Activated T-cell treated with anti-CD3 and anti-CD28 coated beads, Interleukin-2, amount 50 U/mL, for 48 hours (primary cell): ENCODE results near the gene SYK.

Experiments used
- DNase-seq, 2 experiments: peaks; one replicate each; pipeline ENCODE4 v3.0.0-alpha.2; 2020

The SYK gene

DNA sequence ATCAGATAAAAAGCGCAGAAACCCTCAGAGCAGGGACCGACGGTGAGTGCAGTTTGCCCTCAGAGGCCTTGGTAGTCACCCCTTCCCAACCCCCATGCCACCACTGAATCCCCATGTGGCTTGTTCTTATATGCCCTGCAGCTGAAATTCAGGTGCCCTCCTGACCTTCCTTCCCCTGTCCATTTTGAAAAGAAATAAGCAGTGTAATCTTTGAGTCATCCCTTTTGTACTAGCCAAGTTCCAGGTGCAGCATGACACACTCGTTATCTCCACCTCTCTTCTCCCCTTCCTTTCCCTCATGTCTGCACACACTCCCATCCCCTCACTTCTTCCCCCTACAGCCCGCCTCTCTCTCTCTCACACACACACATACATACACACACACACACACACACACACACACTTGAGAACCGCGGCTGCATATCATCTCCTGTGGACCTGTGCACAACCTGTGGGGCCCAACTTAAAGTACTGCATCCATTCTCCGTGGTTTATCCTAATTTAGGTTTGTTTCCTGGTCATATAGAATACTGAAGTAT lies 53.1 kb downstream of the SYK start:
- no peak for DNase-seq

DNA sequence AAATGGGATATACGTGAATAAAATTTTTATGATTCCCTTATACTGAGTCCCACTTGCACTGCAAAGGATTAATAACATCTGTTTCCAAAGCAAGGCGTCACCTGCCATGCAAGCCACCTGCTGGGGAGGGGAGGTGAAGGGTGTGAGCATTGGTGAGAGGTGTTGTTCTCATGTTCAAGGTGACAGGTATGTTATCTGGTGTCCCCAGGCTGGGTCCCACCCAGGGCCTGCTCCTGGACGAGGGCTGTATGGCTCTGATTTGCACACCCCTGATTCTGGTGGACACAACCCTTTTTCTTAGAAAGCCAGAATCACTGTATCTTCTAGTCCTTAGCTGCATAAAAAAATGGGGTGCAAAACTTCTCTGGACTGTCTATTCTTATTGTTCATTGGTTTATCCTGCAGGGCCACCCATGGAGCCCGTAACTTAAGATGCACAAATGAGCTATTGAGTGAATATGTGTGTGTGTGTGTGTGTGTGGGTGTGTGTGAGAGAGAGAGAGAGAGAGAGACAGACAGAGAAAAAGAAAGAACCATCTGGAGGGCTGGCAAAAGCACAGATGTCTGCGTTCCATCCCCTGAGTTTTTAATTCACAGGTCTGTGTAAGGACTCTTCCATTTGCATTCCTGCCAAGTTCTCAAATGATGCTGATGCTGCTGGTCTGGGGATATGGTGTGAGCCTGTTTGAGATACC lies 53.7 kb downstream of the SYK start:
- no peak for DNase-seq

DNA sequence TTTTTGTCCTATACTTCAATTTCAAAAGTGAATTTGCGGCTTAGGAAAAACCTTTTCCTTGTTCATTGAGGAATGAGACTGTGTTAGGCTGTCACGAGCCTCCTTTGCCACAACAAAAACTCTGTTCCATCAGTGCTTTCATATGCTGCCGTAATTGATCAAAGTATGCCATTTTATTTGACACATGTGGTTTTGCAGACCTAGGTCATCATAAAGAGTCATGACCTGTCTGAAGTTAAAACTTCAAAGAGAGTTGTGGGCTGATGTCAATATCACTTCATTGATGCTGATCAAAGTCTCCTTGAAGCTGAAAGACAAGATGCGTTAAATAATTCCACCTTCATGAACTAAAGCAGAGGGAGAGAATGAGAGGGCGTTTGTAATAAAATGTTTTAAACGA lies 55.5 kb downstream of the SYK start:
- no peak for DNase-seq

DNA sequence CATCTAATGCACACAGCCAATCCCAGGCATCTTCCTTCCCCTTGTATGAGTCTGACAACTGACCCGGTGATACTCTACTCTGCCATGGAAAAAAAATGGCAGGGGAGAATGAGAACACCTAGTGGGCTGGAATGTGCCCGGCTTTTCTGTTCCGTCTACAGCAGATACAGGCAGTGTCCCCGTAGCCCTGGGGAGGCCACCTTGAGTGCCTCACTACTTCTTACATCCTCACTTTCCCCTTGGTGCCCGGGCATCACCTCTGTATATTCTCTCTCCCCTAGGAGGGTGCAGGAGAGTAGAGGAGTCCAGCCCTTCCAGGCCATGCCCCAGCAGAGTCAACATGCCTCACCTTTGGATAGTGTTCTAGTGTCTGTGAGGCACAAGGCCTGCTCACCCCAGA lies 56.2 kb downstream of the SYK start:
- DNase-seq: no peak

DNA sequence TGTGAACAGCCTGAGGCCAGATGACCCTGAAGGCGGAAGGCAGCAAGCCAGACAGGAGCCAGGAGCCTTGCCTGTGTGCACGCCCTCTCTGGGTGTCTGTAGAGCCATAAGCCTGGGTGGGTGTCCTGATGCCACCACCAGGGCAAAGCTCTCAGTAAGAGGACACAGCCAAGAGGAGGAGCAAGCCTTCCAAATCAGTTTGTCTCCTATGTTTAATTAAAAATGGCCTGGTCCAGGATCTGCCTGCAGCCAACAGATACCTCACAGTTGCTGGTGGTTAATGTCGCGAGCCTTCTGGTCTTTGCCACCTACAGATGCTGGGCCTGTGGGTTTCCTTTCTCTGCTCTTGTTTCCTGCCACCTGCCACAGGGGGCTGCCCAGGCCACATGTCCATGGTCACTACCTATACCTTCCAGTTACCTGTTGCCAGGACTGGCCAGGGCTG lies 56.9 kb downstream of the SYK start:
- no peak for DNase-seq

DNA sequence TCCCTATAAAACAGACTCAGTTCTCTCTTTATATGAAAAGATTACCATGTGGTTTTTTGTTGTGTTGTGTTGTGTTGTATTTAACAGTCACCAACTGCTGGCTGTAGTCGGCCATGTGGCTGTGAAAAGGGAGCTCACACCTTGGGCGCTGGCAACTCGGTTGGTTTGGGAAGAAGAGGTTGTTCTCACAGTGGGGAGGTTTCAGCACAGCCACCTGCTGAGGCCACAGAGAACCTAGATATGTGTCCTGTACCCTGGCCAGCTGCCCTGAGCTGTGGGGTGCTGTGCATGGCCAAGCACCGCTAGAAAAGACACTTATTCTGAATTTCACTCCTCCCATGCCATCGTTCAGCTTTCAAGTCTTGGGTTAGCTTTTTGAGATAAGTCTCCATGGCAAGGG lies 58.8 kb downstream of the SYK start:
- DNase-seq: no peak

DNA sequence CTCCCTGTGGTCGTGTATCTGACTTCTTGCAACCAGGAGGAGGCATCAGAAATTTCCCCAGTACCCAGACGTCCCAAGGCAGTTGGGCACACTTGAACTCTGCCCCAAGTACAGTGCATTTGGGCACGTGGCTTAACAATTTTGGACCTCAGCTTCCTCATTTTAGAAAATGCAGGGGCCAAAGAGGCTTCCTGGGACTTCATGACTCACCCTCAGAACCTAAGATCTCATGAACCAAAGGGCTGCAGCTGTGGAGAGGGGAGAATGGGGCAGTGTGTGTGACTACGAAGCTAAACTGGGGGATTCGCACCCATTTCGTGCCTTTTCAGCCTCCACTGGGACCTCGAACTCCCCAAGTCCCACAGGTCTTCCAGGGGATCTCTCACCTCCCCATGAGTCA lies 59.2 kb downstream of the SYK start:
- DNase-seq: no peak

DNA sequence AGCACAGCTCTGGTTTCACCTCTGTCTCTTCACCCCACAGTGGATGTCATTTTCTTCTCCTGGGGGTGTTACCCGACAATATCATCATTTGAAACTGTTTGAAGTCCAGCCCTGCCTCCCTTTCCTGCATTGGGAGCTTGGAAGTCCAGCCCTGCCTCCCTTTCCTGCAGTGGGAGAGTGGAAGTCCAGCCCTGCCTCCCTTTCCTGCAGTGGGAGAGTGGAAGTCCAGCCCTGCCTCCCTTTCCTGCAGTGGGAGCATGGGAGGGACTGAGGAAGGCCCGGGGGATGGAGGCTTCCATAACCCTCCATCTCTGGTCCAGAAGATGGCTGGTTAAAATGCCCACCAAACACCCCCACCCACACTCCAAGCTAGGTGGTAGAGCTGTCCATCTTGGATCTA lies 59.8 kb downstream of the SYK start:
- no peak for DNase-seq

DNA sequence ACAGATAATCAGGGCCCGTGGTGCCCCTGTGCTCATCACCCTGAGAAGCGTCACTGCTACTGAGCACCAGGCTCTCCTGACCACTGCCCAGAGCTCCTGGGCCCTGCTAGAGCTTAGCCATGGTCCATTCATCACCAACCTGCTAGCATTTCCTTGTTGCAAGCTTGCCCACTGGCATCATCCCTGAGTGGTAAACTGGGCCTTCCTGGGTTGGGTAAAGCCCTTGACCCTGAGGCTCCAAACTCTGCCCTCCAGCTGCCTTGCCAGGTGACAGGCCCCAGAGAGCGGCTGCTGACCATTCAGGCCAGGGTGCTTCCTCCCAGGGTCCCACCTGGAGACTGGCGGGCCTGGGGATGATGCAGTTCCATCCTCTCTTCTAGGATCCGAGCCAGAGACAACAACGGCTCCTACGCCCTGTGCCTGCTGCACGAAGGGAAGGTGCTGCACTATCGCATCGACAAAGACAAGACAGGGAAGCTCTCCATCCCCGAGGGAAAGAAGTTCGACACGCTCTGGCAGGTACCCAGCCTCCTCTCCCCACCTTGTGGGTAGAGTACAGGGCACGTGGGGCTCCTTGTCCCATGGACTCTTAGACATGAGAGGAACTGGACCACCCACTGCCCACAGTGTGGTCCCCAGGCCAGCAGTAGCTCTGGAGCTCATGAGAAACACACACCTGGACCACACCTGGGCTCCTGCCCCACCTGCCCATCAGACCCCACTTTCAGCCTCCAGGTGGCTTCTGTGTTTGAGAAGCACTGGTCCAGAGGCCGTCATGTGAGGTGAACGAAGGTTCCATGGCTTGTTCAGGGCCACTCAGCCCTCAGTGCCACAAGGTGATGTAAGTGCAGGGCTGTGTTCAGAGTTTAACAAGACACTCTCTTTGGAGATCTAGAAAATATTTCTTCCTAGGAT lies 60.5 kb downstream of the SYK start:
- no peak for DNase-seq

DNA sequence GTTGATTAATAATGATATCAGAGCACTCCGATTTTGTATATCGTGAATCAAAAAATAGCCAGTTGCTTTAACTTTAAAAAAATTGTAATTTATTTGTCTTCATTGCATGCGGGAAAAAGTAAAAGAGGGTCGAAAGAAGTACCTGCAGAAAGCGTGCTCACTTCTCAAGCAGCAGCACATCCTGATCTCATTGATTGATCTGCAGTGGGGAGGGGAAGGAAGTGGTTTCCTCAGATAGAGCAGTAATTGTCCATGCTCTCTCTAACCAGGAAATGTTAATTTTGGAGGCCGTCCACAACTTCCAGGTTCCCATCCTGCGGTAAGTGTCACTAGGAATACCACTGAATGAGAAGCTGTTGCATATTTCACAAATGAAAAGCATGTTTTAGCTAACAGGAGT lies 63.2 kb downstream of the SYK start:
- DNase-seq: no peak

DNA sequence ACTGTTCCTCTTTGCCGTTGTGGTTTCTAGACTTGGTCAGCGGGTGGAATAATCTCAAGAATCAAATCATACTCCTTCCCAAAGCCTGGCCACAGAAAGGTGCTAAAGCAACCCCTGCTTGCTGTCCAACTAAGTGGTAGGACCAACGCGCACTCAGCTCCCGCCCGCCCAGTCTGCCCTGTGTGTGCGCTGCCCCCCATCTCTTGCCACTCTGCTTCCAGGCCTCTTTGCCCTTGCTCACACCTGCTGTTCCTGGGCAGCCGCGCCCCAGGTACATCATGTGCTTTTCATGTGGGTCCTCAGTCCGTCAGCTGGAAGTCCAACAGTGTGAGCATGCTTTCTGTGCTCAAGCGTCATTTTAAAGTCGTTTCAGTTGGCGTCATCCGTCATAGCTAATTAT lies 65.5 kb downstream of the SYK start:
- DNase-seq: no peak

DNA sequence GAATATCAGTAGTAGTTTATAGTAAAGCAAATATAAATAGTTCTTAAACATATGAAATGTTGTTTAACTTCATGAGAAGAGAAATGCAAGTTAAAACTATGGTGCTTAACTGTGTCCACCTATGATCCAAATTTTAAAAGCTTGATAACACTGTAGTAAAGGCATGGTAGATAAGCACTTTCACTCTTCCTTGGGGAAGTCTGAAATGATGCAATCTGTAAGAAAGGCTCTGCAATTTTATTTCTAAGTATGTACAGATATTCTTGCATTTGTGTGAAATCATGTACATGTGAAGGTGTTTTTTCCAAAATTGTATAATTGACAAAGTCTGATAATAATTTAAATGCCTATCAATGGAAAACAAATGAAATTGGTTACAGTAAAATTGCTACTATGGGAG lies 66.9 kb downstream of the SYK start:
- DNase-seq: no peak

DNA sequence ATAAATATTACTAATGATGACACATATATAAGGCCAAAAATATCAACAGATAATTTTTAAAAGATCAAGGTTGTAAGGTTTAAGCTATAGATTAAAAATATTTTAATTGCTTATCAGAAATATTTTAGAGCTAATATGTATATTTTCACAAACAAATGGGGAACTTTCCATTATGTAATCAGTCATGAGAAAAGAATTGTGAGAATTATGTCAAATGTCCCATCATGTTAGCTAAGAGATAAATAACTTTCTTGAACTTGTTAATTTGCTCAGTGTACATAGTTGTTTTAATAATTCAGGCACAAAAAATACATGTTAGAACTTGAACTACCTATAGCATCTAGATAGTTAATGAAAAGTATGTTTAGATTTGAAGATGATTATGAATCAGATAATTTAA lies 67.7 kb downstream of the SYK start:
- no peak for DNase-seq

DNA sequence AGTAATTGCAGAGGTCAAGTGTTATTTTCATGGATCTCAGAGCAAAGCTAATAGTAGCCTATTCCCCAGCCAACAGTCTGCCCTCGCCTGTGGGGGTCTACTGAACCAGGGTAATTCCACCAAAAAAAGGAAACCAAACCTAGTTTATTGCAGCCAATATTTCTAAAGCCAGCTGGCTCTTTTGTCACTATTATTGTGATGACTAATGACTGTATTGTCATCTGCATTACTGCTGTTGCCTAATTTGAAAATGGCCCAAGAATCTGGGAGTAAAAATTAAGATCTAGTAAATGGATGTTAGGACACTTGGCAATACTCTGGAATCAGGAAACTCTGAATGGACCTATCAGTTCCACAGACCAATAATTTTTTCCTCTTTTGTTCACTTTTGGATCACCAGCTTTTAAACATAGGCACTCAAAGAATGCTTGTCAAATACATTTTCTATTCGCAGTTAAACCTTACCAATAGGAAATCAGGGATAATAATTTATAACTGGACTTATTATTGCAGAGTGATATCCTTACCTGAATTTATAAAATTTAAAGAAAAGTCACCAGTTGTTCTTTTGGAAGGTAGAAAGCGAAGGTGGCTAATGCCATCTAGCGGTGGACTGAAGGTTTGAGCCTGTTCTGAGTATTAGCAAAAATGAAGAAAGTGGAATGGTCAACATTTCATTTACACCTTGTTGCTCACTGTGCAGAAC lies 69.2 kb downstream of the SYK start:
- DNase-seq: peak; percentile 35 to 40

DNA sequence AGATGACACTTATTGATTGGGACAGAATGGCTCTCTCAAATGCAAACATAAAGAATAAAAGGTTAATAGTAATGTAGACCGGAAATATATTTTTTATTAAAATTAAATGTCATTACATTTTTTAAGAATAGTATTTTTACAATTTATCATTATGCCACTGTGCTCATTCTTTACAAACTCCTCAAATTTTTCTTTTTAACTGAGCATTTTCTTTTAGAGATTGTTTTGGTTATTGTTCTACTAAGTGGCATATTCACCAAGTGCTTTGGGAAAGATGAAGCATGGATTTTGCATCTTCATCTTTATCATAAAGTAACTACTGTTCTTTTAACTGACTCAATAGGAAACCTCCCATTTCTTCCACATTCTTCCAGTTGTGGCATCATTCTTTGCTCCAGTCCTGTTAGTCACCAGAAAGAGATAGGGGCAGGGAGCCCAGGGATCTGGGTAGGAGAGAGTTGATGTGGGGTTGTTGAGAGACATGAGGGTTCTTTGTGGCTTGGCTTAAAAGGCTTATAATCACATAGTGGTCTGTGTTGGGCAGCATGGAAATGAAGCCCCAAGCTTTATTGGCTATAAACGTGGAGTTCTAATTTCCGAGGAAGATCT lies 69.8 kb downstream of the SYK start:
- no peak for DNase-seq

DNA sequence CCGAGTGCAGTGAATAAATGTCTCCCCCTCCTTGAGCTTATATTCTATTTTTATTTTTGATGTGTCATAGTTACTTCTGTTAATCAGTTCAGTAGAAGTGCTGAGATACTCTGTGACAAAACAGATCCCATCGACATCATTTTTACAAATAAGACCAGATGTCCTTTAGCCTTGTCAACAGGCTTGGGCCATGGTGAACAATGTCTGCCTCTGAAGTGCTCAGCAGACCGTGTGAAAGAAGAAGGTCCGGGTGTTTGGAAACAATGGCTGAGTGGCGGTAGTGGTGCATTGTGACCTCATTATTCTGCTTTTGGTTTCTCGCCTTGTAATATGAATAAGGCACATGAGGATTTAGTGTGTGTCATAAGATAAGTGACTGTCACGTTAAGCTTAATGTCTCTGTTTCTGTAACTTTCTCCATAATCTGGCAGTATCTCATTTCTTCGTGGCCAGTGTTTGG lies 71.2 kb downstream of the SYK start:
- DNase-seq: no peak

DNA sequence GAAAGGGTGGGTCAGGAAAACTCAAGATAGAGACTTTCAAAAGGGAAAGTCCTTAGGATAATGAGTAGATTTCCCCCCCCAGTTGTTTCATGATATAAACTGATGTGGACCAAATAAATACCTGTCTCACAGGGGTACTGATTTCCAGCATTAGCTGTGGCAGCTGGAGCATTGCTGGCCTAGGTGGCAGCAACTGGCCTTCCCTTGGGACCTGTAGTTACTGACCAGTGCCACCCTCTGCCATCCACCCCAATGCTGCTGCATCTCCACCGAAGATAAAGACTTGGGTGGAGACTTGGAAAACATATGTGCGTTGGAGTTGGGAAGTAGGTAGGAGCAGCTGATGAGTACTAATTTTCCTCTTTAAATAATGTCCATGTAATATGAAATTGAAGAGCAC lies 71.8 kb downstream of the SYK start:
- DNase-seq: no peak

DNA sequence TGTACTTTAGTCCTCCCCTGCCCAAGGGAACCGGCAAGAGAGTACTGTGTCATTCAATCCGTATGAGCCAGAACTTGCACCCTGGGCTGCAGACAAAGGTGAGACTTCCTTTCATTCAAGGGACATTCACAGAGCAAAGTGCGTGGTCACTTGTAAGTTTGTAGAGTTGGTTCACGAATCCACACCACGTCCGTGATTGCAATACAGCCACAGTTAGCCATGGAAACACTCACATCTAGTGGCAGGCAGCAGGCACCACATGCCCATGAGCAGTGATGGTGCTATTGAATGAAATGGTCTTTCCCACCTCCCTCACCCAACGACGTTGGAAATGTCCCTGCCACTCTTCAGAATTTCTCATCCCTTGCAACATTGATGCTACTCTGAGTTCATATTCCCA lies 72.6 kb downstream of the SYK start:
- no peak for DNase-seq

DNA sequence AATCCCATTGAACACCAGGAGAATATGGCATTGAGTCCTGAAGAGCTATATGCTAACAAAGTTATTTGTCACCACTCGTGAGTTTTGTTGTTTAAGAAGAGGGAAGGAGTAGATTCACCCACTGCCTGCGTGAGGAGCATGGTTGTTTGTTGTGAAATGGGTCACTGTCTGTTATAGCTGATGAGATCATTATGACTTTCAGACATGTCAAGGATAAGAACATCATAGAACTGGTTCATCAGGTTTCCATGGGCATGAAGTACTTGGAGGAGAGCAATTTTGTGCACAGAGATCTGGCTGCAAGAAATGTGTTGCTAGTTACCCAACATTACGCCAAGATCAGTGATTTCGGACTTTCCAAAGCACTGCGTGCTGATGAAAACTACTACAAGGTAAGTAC lies 76.9 kb downstream of the SYK start:
- no peak for DNase-seq

DNA sequence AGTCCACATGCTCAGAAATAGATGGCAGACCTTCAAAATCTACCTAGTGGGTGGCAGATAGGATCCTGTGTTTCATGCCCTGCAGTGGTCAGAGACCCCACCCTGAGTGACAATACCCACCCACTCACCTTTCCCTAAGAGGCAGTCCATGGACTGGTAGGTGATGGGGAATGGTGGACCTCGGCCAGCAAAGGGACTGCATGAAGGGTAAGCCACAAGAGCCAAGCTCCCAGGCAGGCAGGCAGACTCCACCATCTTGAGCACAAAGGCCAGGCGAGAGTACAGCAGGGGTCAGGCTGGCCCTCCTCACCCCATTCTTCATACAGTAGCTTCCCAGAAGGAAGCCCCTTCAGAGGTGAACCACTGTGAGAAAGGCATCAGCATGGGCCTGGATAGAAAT lies 78.4 kb downstream of the SYK start:
- DNase-seq: peak in 1 of 2 experiments; percentile 4

DNA sequence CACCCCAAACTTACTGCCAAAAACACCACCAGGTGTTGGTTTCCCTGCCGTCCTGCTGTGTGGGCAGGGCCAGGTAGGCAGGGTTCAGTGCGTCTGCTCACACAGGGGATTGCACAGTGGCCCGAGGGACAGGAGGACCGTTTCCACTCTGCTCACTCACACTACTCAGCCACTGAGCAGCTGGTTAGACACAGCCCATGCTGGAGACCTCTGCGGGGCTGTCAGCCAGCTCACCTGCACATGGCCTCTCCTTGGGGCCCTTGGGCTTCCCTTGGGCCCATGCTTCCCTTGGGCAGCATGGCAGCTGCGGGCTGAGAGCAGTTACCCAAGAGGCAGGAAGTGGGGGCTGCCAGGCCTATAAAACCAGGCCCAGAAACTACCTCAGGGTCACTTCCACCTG lies 79.0 kb downstream of the SYK start:
- no peak for DNase-seq

DNA sequence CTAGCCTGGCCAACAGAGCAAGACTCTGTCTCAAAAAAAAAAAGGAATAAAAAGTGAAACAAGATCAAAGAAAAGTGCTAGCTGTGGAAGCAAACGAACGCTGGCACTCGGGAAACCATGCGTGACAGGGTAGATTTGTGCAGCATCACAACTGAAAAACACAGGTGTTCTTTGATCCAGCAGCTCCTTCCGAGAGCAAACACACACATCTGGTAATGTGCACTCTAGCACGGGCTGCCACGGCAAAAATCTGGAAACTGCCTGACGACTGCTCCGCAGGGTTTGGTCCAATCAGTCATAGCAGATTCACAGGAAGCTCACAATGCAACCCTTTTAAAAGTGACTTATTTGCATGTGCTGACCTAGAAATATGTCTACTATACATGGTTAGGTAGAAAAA lies 80.0 kb downstream of the SYK start:
- DNase-seq: no peak

DNA sequence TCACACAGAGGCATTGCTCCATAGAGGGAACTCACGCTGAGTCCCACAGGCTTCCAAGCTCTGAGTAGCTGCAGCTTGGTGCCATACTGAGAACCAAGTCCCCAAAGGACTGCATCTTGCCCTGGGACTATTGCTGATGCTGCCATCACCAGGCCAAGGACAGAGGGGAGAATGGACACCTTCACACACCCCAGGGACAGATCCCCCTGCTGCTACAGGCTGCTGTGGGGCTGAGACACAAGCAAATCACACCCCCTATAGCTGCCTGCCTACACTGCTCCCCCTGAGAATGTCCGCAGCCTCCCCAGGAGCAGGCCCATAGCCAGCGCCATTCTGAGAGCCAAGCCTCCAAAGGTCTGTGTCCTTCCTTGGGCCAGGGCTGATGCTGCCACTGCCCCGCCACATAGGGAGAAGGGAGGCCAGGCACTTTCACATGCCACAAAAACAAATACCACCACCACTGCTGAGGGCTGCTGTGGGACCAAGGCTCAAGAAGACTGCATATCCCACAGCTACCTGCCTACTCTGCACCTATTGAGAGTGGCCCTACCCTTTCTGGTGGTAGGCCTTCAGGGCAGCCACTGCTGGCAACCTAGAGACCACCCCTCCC lies 81.5 kb downstream of the SYK start:
- no peak for DNase-seq
